HG03064 (cell line): ENCODE results near the gene FUOM.
A peak's percentile ranks its signal among the peaks of the same experiment; 100 is the strongest.

ENCODE experiments used
- ATAC-seq: cut with Tn5 transposase; IDR thresholded peaks from one replicate; pipeline ENCODE4 v1.9.1; 2021; ENCODE audit warnings: low read depth; ENCODE audit not compliant: unreplicated experiment

Gene FUOM

GRCh38 chr10:133316266-133316665, 41.6 kb downstream of the FUOM start:
- ATAC-seq = no peak

- no peak for ATAC-seq
These were observed 42.0 kb downstream of the FUOM start for GRCh38 chr10:133315847-133316246.

GRCh38 chr10:133314911-133315310, 42.9 kb downstream of the FUOM start:
- no peak for ATAC-seq

GRCh38 chr10:133313192-133313591, 44.6 kb downstream of the FUOM start:
- no peak for ATAC-seq

- ATAC-seq = no peak
These were observed 45.1 kb downstream of the FUOM start for GRCh38 chr10:133312769-133313145.

GRCh38 chr10:133312016-133312768, 45.6 kb downstream of the FUOM start:
- ATAC-seq = no peak

GRCh38 chr10:133311570-133311969, 46.2 kb downstream of the FUOM start:
- ATAC-seq = no peak

- ATAC-seq = no peak
These were observed 47.0 kb downstream of the FUOM start for GRCh38 chr10:133310789-133311188.

- no peak for ATAC-seq
These were observed 47.4 kb downstream of the FUOM start for GRCh38 chr10:133310399-133310755.

- ATAC-seq = no peak
These were observed 48.0 kb downstream of the FUOM start for GRCh38 chr10:133309720-133310398.

GRCh38 chr10:133309100-133309719, 48.6 kb downstream of the FUOM start:
- peak; percentile 67 for ATAC-seq

- ATAC-seq = peak; percentile 82
These were observed 49.3 kb downstream of the FUOM start, which contains the start of the genes TUBGCP2 and ZNF511 for GRCh38 chr10:133308421-133309099. TSS of gene TUBGCP2 (minus strand) at chr10:133308872. CDS start at chr10:133302941, 5,931 bp downstream. TSS of gene ZNF511 (plus strand) at chr10:133308914. CDS start at chr10:133308944, 30 bp downstream.

- ATAC-seq = no peak
These were observed 49.9 kb downstream of the FUOM start for GRCh38 chr10:133307776-133308420.

- no peak for ATAC-seq
These were observed 50.9 kb downstream of the FUOM start for GRCh38 chr10:133306941-133307379.

GRCh38 chr10:133306097-133306476, 51.7 kb downstream of the FUOM start:
- no peak for ATAC-seq
